A549 (cell line): ENCODE results near the gene ELMOD2. TPM values are rescaled to one million over a fixed set of nuclear protein-coding genes. Genes with fewer than 3 reads are reported as not detected.

Source experiments
- ATAC-seq, 2 experiments: fragments of 200-7000 bp in 1 of 2; fragments of >200 bp in 1 of 2; cut with Nextera tagmentation in 1 of 2; cut with Tn5 transposase in 1 of 2; 3 replicates each; pipeline versions ENCODE4 v1.8.0 to v1.9.1; 2018 to 2020; ENCODE audit warnings: mild to moderate bottlenecking in 1 of 2, moderate library complexity in 1 of 2
- CTCF ChIA-PET: fragments of 300-600 bp; sonication (Branson Sonifier 250); formaldehyde crosslinking; extraction: SDS; loops from one replicate; lab custom pipeline; 2021; ENCODE audit warnings: antibody characterized with exemption, inconsistent platforms; lab: Yijun Ruan, JAX
- POLR2A ChIA-PET: fragments of 350-600 bp; formaldehyde crosslinking; extraction: SDS; loops from one replicate; lab custom pipeline; 2021; ENCODE audit warnings: antibody characterized with exemption, inconsistent platforms; lab: Yijun Ruan, JAX
- DNase-seq, 2 experiments: peaks; one replicate each; pipeline versions ENCODE4 v3.0.0 to v3.0.0-alpha.2; 2011 to 2016; ENCODE audit warnings: low read depth in 1 of 2, low spot score in 1 of 2
- FAIRE-seq: peaks from 2 replicates; lab custom pipeline; 2011; peaks lifted over from hg19 to GRCh38; lab: Jason Lieb, UNC
- H3K27ac ChIP-seq, 2 experiments: fragments of >200 bp; sonication (Bioruptor Twin); formaldehyde crosslinking; 3 replicates each; pipeline ENCODE4 v1.5.1; 2016 to 2017
- H3K4me1 ChIP-seq: fragments of >200 bp; sonication (Bioruptor Twin); formaldehyde crosslinking; 3 replicates; pipeline ENCODE4 v1.6.1; 2016
- H3K4me2 ChIP-seq: fragments of >200 bp; sonication (Bioruptor Twin); formaldehyde crosslinking; 3 replicates; pipeline ENCODE4 v1.6.1; 2016
- H3K4me3 ChIP-seq: fragments of >200 bp; sonication (Bioruptor Twin); formaldehyde crosslinking; 3 replicates; pipeline ENCODE4 v1.5.1; 2016
- H3K9me3 ChIP-seq: fragments of >200 bp; sonication (Bioruptor Twin); formaldehyde crosslinking; 3 replicates; pipeline ENCODE4 v1.6.1; 2016
- BHLHE40 ChIP-seq: IDR thresholded peaks from 2 replicates; pipeline ENCODE4 v1.6.1; 2012; ENCODE audit warnings: low read depth, low read length, inconsistent platforms
- CBX8 ChIP-seq: fragments of 200-600 bp; sonication (generic); IDR thresholded peaks from 2 replicates; pipeline ENCODE4 v1.6.1; 2016
- CEBPB ChIP-seq, 2 experiments: fragments of >200 bp in 1 of 2; sonication (Bioruptor Twin) in 1 of 2; formaldehyde crosslinking in 1 of 2; IDR thresholded peaks; 2 replicates each; pipeline ENCODE4 v1.6.1; 2012 to 2016
- CHD4 ChIP-seq: fragments of 200-600 bp; sonication (generic); IDR thresholded peaks from 2 replicates; pipeline ENCODE4 v1.6.1; 2016; ENCODE audit warnings: antibody characterized with exemption, mild to moderate bottlenecking, borderline replicate concordance
- ELK1 ChIP-seq: fragments of 150-350 bp; IDR thresholded peaks from 2 replicates; pipeline ENCODE4 v1.6.1; 2014; ENCODE audit warnings: low read depth, mild to moderate bottlenecking, low read length
- EP300 ChIP-seq, 2 experiments: fragments of >200 bp; sonication (Bioruptor Twin); formaldehyde crosslinking; IDR thresholded peaks; 2 replicates in 1 of 2; 3 replicates in 1 of 2; pipeline ENCODE4 v1.6.1; 2016 to 2017
- ESRRA ChIP-seq: fragments of 150-350 bp; IDR thresholded peaks from 2 replicates; pipeline ENCODE4 v1.6.1; 2014; ENCODE audit warnings: mild to moderate bottlenecking, low read length, borderline replicate concordance
- FOSL2 ChIP-seq, 2 experiments: fragments of 450-650 bp in 1 of 2; fragments of >200 bp in 1 of 2; sonication (Bioruptor Twin) in 1 of 2; formaldehyde crosslinking; IDR thresholded peaks; 2 replicates each; pipeline versions ENCODE4 v1.5.0 to v1.6.1; 2016 to 2020; ENCODE audit warnings: mild to moderate bottlenecking in 1 of 2, moderate library complexity in 1 of 2
- HDAC2 ChIP-seq: fragments of 200-600 bp; sonication (generic); IDR thresholded peaks from 2 replicates; pipeline ENCODE4 v1.6.1; 2016
- HMGXB4 ChIP-seq: fragments of 250-450 bp; sonication (Bioruptor Pico); IDR thresholded peaks from 2 replicates; pipeline ENCODE4 v1.5.0; 2021; ENCODE audit warnings: mild to moderate bottlenecking, moderate library complexity, borderline replicate concordance
- HOXA7 ChIP-seq: fragments of 250-450 bp; sonication (Bioruptor Pico); IDR thresholded peaks from 2 replicates; pipeline ENCODE4 v1.5.0; 2020; ENCODE audit warnings: mild to moderate bottlenecking, moderate library complexity
- HOXB13 ChIP-seq: fragments of 250-450 bp; sonication (Bioruptor Pico); IDR thresholded peaks from 2 replicates; pipeline ENCODE4 v1.5.0; 2020; ENCODE audit warnings: low read depth, mild to moderate bottlenecking, moderate library complexity
- HOXB5 ChIP-seq: fragments of 250-450 bp; sonication (Bioruptor Pico); IDR thresholded peaks from 2 replicates; pipeline ENCODE4 v1.5.0; 2020; ENCODE audit warnings: mild to moderate bottlenecking, moderate library complexity
- JUNB ChIP-seq: fragments of >200 bp; sonication (Bioruptor Twin); formaldehyde crosslinking; IDR thresholded peaks from 2 replicates; pipeline ENCODE4 v1.6.1; 2016
- KDM1A ChIP-seq: fragments of 200-600 bp; sonication (generic); IDR thresholded peaks from 2 replicates; pipeline ENCODE4 v1.6.1; 2016; ENCODE audit warnings: low read depth, mild to moderate bottlenecking
- KDM5A ChIP-seq: fragments of 200-600 bp; sonication (generic); IDR thresholded peaks from 2 replicates; pipeline ENCODE4 v1.6.1; 2016; ENCODE audit warnings: antibody characterized with exemption, mild to moderate bottlenecking
- NFE2L2 ChIP-seq: fragments of 150-350 bp; conservative IDR thresholded peaks from 2 replicates; pipeline ENCODE4 v1.6.1; 2014; ENCODE audit warnings: low read length
- NPAS2 ChIP-seq: fragments of 250-450 bp; sonication (Bioruptor Pico); IDR thresholded peaks from 2 replicates; pipeline ENCODE4 v1.8.0; 2022; ENCODE audit warnings: mild to moderate bottlenecking, moderate library complexity, borderline replicate concordance
- NR3C1 ChIP-seq: fragments of >200 bp; sonication (Bioruptor Twin); formaldehyde crosslinking; IDR thresholded peaks from 3 replicates; pipeline ENCODE4 v1.6.1; 2017
- PHF8 ChIP-seq: fragments of 200-600 bp; sonication (generic); IDR thresholded peaks from 2 replicates; pipeline ENCODE4 v1.6.1; 2016; ENCODE audit warnings: low read depth, mild to moderate bottlenecking, antibody characterized with exemption, moderate library complexity, borderline replicate concordance
- POLR2AphosphoS2 ChIP-seq: conservative IDR thresholded peaks from 2 replicates; pipeline ENCODE4 v1.6.1; 2012; ENCODE audit warnings: low read length, improper control_type of control experiment, inconsistent platforms
- RAD21 ChIP-seq, 2 experiments: fragments of >200 bp in 1 of 2; sonication (Bioruptor Twin) in 1 of 2; formaldehyde crosslinking in 1 of 2; IDR thresholded peaks in 1 of 2; conservative IDR thresholded peaks in 1 of 2; 2 replicates in 1 of 2; 3 replicates in 1 of 2; pipeline ENCODE4 v1.6.1; 2012 to 2018; ENCODE audit warnings: inconsistent platforms in 1 of 2
- RARB ChIP-seq: fragments of 250-450 bp; sonication (Bioruptor Pico); IDR thresholded peaks from 2 replicates; pipeline ENCODE4 v1.8.0; 2021; ENCODE audit warnings: mild to moderate bottlenecking, moderate library complexity
- RFX5 ChIP-seq: fragments of 450-650 bp; IDR thresholded peaks from 2 replicates; pipeline ENCODE4 v1.7.1; 2014; ENCODE audit warnings: antibody characterized with exemption, mild to moderate bottlenecking, moderate library complexity
- SMC3 ChIP-seq: fragments of >200 bp; sonication (Bioruptor Twin); formaldehyde crosslinking; IDR thresholded peaks from 3 replicates; pipeline ENCODE4 v1.6.1; 2018; ENCODE audit warnings: inconsistent platforms
- SREBF2 ChIP-seq: fragments of 450-650 bp; IDR thresholded peaks from 2 replicates; pipeline ENCODE4 v1.6.1; 2014; ENCODE audit warnings: mild to moderate bottlenecking, moderate library complexity
- TFCP2L1 ChIP-seq: fragments of 250-450 bp; sonication (Bioruptor Pico); IDR thresholded peaks from 2 replicates; pipeline ENCODE4 v1.5.0; 2021; ENCODE audit warnings: mild to moderate bottlenecking
- ZC3H11A ChIP-seq: fragments of 450-650 bp; IDR thresholded peaks from 2 replicates; pipeline ENCODE4 v1.6.1; 2014; ENCODE audit warnings: antibody characterized with exemption, mild to moderate bottlenecking
- ZNF302 ChIP-seq: fragments of 250-450 bp; sonication (Bioruptor Pico); IDR thresholded peaks from 2 replicates; pipeline ENCODE4 v1.9.0; 2021; ENCODE audit warnings: inconsistent platforms, mild to moderate bottlenecking, moderate library complexity
- ZSCAN20 ChIP-seq: fragments of 250-450 bp; sonication (Bioruptor Pico); IDR thresholded peaks from 2 replicates; pipeline ENCODE4 v1.8.0; 2022; ENCODE audit warnings: mild to moderate bottlenecking, moderate library complexity
- WGBS: methylation state at CpG from one replicate; pipeline ENCODE4 v1.1.6; 2017; ENCODE audit errors: missing lambda C conversion rate; 5-methylcytosine and 5-hydroxymethylcytosine counted together
- polyA plus RNA-seq, 4 experiments: library from polyadenylated mRNA; depleted of rRNA in 3 of 4; stranded (reverse); fragments of >200 nt; fragmentation: RNase III in 1 of 4; extraction: RNeasy Plus Mini Kit Qiagen cat#74134 plus additional on column Dnase treatment in 1 of 4; gene quantifications; 2 replicates in 3 of 4; 3 replicates in 1 of 4; pipeline ENCODE4 v1.2.3, GENCODE V29; 2011 to 2017
- TF ChIP-seq, protein P1 (sequence below): fragments of >200 bp; sonication (Bioruptor Twin); formaldehyde crosslinking; IDR thresholded peaks from 2 replicates; pipeline ENCODE4 v1.6.1; 2016
- TF ChIP-seq, protein P2 (sequence below): IDR thresholded peaks from 2 replicates; pipeline ENCODE4 v1.6.1; 2012

Gene ELMOD2
- polyA plus RNA-seq, 2 of the 4 experiments (the other 2 are of a cell fraction): 11.8 to 36.6 TPM

GRCh38 chr4:140497405-140497746, 26.6 kb upstream of the ELMOD2 start:
- ChIA-PET POLR2A (no interaction called here), CTCF (interaction anchor here (1.8 kb wide), 1 partner anchor 137 kb away, joined by 5 read pairs; no protein-coding TSS in a partner anchor)
- no peak overlapping the region for H3K27ac ChIP-seq
- FAIRE-seq (no peak), ATAC-seq (no peak)
- no peak overlapping the region for H3K4me2 ChIP-seq
- H3K4me3 ChIP-seq: no peak overlapping the region
- no peaks in the 10 kb centered on the region for H3K4me1 ChIP-seq
- H3K9me3 ChIP-seq: no peaks in the 10 kb centered on the region
- no peak for TF ChIP-seq HOXA7 (CRISPR knock-in tag)
- no peak for TF ChIP-seq NFE2L2
- TF ChIP-seq SREBF2: no peak
- TF ChIP-seq CBX8: no peak
- no peak for TF ChIP-seq EP300 (IDR thresholded peaks at IDR 0.05)
- no peak for TF ChIP-seq ESRRA
- TF ChIP-seq, protein P1, sequence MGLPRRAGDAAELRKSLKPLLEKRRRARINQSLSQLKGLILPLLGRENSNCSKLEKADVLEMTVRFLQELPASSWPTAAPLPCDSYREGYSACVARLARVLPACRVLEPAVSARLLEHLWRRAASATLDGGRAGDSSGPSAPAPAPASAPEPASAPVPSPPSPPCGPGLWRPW: no peak
- no peak for TF ChIP-seq CHD4
- no peak for TF ChIP-seq ZC3H11A
- no peak for TF ChIP-seq KDM5A
- no peak for TF ChIP-seq RAD21 (conservative IDR thresholded peaks at IDR 0.05 in 1 of 2, IDR thresholded peaks at IDR 0.05 in 1 of 2)
- TF ChIP-seq NPAS2: no peak
- TF ChIP-seq PHF8: no peak
- no peak for TF ChIP-seq JUNB
- TF ChIP-seq, all 56 proteins: peak for 0
- WGBS: 80% methylated on average over 11 of the region's 11 CpGs
- DNase-seq: no peak

- H3K4me3 ChIP-seq: no peak within 1 kb of the TSS
- CTCF ChIA-PET: interaction anchor here (1.8 kb wide), 1 partner anchor 138 kb away, joined by 5 read pairs; no protein-coding TSS in a partner anchor
- POLR2A ChIA-PET: no interaction called here
- FAIRE-seq (no peak), ATAC-seq (peak in 1 of 2 experiments; percentile 45; a peak in 1 of 6 replicates), DNase-seq (no peak)
- WGBS: 71% methylated on average over 21 of the region's 68 CpGs
- no peak for TF ChIP-seq RFX5
- TF ChIP-seq HOXB13 (CRISPR knock-in tag): no peak
- TF ChIP-seq ZNF302 (CRISPR knock-in tag): no peak
- TF ChIP-seq ZC3H11A: no peak
- no peaks in the 10 kb centered on the region for H3K9me3 ChIP-seq
- no peak within 1 kb of the TSS for H3K4me2 ChIP-seq
- no peak within 1 kb of the TSS for H3K27ac ChIP-seq
- H3K4me1 ChIP-seq: no peaks in the 10 kb centered on the region
Observed at GRCh38 chr4:140497747-140498636, 26.0 kb upstream of the ELMOD2 start, which contains the start of gene MGAT4D. Gene MGAT4D, minus strand, starts transcription at chr4:140498293. Its CDS starts 71 bp downstream, at chr4:140498222.

- WGBS: 19% methylated on average over 4 of the region's 4 CpGs
- H3K9me3 ChIP-seq: no peaks in the 10 kb centered on the region
- no peak overlapping the region for H3K27ac ChIP-seq
- ATAC-seq (no peak), DNase-seq (no peak), FAIRE-seq (no peak)
- ChIA-PET POLR2A (no interaction called here), CTCF (interaction anchor here (1.8 kb wide), 1 partner anchor 139 kb away, joined by 5 read pairs; no protein-coding TSS in a partner anchor)
- no peak overlapping the region for H3K4me2 ChIP-seq
- TF ChIP-seq TFCP2L1 (no peak), HDAC2 (no peak), KDM1A (no peak), HMGXB4 (CRISPR knock-in tag) (no peak), SMC3 (no peak), BHLHE40 (no peak), POLR2AphosphoS2 (no peak), HOXB5 (CRISPR knock-in tag) (no peak), CEBPB (IDR thresholded peaks at IDR 0.05) (no peak), ELK1 (no peak), RFX5 (no peak), EP300 (IDR thresholded peaks at IDR 0.05) (no peak), ZSCAN20 (CRISPR knock-in tag) (no peak), RARB (CRISPR knock-in tag) (no peak), NR3C1 (no peak), FOSL2 (IDR thresholded peaks at IDR 0.05) (no peak), FOSL2 (CRISPR knock-in tag; IDR thresholded peaks at IDR 0.05) (no peak)
- TF ChIP-seq, protein P2, sequence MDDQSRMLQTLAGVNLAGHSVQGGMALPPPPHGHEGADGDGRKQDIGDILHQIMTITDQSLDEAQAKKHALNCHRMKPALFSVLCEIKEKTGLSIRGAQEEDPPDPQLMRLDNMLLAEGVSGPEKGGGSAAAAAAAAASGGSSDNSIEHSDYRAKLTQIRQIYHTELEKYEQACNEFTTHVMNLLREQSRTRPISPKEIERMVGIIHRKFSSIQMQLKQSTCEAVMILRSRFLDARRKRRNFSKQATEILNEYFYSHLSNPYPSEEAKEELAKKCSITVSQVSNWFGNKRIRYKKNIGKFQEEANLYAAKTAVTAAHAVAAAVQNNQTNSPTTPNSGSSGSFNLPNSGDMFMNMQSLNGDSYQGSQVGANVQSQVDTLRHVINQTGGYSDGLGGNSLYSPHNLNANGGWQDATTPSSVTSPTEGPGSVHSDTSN: no peak
- H3K4me1 ChIP-seq: no peaks in the 10 kb centered on the region
- no peak overlapping the region for H3K4me3 ChIP-seq
Observed at GRCh38 chr4:140499391-140499790, 24.6 kb upstream of the ELMOD2 start.
